ENCODE data around the gene STOX2.

Gene STOX2

GRCh38 chr4:183989461-183989860 lies 84.4 kb downstream of the STOX2 start:
- no peak for DNase-seq

GRCh38 chr4:183989931-183990330 lies 84.8 kb downstream of the STOX2 start:
- no peak for DNase-seq

GRCh38 chr4:183993676-183994075 lies 88.6 kb downstream of the STOX2 start:
- no peak for DNase-seq

GRCh38 chr4:183995570-183995969 lies 90.5 kb downstream of the STOX2 start:
- DNase-seq: no peak

- no peak for DNase-seq
Measured at GRCh38 chr4:183996868-183997267, 91.8 kb downstream of the STOX2 start.

GRCh38 chr4:183999435-183999834 lies 94.3 kb downstream of the STOX2 start:
- no peak for DNase-seq

GRCh38 chr4:184000457-184001396 lies 95.6 kb downstream of the STOX2 start:
- no peak for DNase-seq

- DNase-seq: no peak
Measured at GRCh38 chr4:184003433-184003832, 98.3 kb downstream of the STOX2 start.

GRCh38 chr4:184007891-184008290 lies 102.8 kb downstream of the STOX2 start:
- DNase-seq: no peak

- no peak for DNase-seq
Measured at GRCh38 chr4:184010696-184011095, 105.6 kb downstream of the STOX2 start.

- no peak for DNase-seq
Measured at GRCh38 chr4:184011826-184012380, 106.8 kb downstream of the STOX2 start.

- no peak for DNase-seq
Measured at GRCh38 chr4:184012937-184013336, 107.8 kb downstream of the STOX2 start.

GRCh38 chr4:184014301-184014700 lies 109.2 kb downstream of the STOX2 start:
- DNase-seq: no peak

GRCh38 chr4:184016759-184017668 lies 111.9 kb downstream of the STOX2 start:
- DNase-seq: no peak

- no peak for DNase-seq
Measured at GRCh38 chr4:184019076-184019475, 114.0 kb downstream of the STOX2 start.

- DNase-seq: no peak
Measured at GRCh38 chr4:184019667-184020623, 114.8 kb downstream of the STOX2 start.

- DNase-seq: no peak
Measured at GRCh38 chr4:184021389-184021788, 116.3 kb downstream of the STOX2 start.

GRCh38 chr4:184022679-184023383 lies 117.7 kb downstream of the STOX2 start:
- DNase-seq: no peak

GRCh38 chr4:184024637-184025036 lies 119.5 kb downstream of the STOX2 start:
- DNase-seq: no peak

- DNase-seq: no peak
Measured at GRCh38 chr4:184028561-184029374, 123.7 kb downstream of the STOX2 start.

- DNase-seq: no peak
Measured at GRCh38 chr4:184030036-184030435, 124.9 kb downstream of the STOX2 start.

All from NCI-H510A treated with DMSO at 0.1 percent for 48 hours (cell line).